ENCODE data around the gene NEB.
"Not testable (repeated sequence)": the region's sequence is repeated elsewhere in the genome, so short reads cannot be mapped to it uniquely, and the experiment has no call there.

The NEB gene

DNA sequence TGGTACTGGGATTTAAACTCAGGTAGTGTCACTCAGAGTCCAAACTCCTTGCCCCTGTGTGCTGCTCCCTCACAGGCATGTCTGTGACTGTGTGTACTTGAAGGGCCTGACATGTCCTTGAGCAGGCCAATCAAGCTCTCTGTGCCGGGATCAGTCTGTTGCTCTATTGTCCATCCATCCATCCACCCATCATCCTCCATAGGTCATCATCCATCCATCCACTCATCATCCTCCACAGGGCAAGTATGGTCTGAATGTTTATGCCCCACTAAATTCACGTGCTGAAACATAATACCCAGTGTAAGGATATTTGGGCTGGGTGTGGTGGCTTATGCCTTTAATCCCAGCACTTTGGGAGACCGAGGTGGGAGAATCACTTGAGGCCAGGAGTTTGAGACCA is 24.5 kb upstream of the NEB start:
- Histone ChIP-seq H3K4me3 (ENCODE audit: low read depth in 1 of 2, low read length in 1 of 2) (no peak overlapping the region), H3K27me3 (no peaks in the 10 kb centered on the region), H3K27ac (no peak overlapping the region), H3K9me3 (no peaks in the 10 kb centered on the region), H3K4me1 (ENCODE audit: control insufficient read depth in 1 of 2, insufficient read depth in 1 of 2, low read depth in 1 of 2, low read length in 1 of 2) (no peaks in the 10 kb centered on the region), H3K36me3 (no peaks in the 10 kb centered on the region)
- TF ChIP-seq, protein P1, sequence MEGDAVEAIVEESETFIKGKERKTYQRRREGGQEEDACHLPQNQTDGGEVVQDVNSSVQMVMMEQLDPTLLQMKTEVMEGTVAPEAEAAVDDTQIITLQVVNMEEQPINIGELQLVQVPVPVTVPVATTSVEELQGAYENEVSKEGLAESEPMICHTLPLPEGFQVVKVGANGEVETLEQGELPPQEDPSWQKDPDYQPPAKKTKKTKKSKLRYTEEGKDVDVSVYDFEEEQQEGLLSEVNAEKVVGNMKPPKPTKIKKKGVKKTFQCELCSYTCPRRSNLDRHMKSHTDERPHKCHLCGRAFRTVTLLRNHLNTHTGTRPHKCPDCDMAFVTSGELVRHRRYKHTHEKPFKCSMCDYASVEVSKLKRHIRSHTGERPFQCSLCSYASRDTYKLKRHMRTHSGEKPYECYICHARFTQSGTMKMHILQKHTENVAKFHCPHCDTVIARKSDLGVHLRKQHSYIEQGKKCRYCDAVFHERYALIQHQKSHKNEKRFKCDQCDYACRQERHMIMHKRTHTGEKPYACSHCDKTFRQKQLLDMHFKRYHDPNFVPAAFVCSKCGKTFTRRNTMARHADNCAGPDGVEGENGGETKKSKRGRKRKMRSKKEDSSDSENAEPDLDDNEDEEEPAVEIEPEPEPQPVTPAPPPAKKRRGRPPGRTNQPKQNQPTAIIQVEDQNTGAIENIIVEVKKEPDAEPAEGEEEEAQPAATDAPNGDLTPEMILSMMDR (IDR thresholded peaks at IDR 0.05): no peak

DNA sequence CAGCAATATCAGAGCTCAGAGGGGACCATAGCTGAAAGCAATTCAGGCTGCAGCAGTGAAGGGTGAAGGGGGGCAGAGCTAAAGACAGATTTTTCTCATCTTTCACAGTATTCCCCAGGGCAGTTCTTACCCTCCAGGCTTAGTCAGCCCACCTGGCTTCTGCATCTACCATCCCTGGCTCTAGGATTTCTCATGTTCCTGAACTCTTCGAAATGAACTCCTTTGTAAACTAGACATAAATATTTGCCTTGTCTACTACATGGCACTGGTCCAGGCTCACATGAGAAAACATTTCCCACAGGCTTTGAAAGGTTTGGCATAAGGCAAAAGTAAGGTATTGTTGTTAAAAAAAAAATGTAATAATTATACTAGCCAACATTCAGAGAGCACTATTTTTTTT is 23.6 kb upstream of the NEB start:
- Histone ChIP-seq H3K9me3 (no peaks in the 10 kb centered on the region), H3K4me1 (ENCODE audit: control insufficient read depth in 1 of 2, insufficient read depth in 1 of 2, low read depth in 1 of 2, low read length in 1 of 2) (no peaks in the 10 kb centered on the region), H3K4me3 (ENCODE audit: low read depth in 1 of 2, low read length in 1 of 2) (no peak overlapping the region), H3K27ac (no peak overlapping the region), H3K27me3 (no peaks in the 10 kb centered on the region), H3K36me3 (no peaks in the 10 kb centered on the region)
- TF ChIP-seq, protein P1 (IDR thresholded peaks at IDR 0.05): no peak

DNA sequence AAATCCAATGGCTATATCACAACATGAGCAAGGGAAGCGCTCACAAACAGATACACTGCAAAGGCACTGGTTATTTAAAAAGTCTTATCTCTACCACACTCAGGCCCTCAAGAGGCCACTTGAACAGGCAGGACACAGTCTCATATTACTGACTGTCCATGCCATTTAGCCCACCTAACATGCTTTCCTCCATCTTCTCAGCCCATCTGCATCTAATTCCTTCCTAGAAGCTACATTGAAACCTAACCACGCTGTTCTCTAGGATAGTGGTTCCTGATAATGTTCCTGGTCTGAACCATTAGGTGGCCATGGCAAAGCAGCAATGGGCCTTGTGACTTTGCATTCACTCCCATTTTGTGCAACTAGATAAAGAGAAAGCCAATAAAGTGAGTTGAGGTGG is 22.5 kb upstream of the NEB start:
- Histone ChIP-seq H3K27ac (no peak overlapping the region), H3K4me3 (ENCODE audit: low read depth in 1 of 2, low read length in 1 of 2) (no peak overlapping the region), H3K27me3 (no peaks in the 10 kb centered on the region), H3K9me3 (no peaks in the 10 kb centered on the region), H3K4me1 (ENCODE audit: control insufficient read depth in 1 of 2, insufficient read depth in 1 of 2, low read depth in 1 of 2, low read length in 1 of 2) (no peaks in the 10 kb centered on the region), H3K36me3 (no peaks in the 10 kb centered on the region)
- TF ChIP-seq, protein P1 (IDR thresholded peaks at IDR 0.05): no peak

DNA sequence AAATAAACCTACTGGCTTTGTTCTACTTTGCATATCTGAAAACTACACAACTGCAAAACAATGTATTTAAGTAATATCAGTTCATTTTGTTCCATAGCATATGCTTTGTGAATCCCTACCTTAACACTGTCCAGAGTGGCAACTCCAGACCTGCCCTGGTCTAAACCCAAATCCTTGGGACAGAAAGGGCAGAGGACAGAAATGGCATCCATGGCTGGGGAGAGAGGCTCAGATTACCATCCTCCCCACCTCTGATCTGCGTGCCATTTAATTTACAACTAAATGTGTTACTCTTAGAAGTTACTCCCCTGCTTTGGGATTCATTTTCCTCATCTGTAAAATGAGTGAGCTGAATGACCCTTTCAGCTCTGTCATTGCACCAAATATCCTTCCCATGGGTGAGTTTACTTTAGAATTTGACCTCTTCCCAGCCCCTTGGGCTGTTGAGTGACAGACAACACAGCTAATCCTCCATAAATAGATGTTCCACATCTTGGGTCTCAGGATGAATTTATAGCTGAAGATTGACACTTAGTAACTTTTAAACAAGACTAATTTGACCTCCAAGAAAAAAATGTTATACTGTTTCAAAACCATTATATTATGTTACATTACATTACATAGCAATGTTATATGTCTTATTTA is 20.1 kb upstream of the NEB start:
- H3K9me3 ChIP-seq: no peaks in the 10 kb centered on the region
- H3K27ac ChIP-seq: no peak overlapping the region
- H3K4me3 ChIP-seq (ENCODE audit: low read depth in 1 of 2, low read length in 1 of 2): no peak overlapping the region
- H3K4me1 ChIP-seq (ENCODE audit: control insufficient read depth in 1 of 2, insufficient read depth in 1 of 2, low read depth in 1 of 2, low read length in 1 of 2): no peaks in the 10 kb centered on the region
- TF ChIP-seq, protein P1 (IDR thresholded peaks at IDR 0.05): no peak
- H3K36me3 ChIP-seq: no peaks in the 10 kb centered on the region
- H3K27me3 ChIP-seq: no peaks in the 10 kb centered on the region

DNA sequence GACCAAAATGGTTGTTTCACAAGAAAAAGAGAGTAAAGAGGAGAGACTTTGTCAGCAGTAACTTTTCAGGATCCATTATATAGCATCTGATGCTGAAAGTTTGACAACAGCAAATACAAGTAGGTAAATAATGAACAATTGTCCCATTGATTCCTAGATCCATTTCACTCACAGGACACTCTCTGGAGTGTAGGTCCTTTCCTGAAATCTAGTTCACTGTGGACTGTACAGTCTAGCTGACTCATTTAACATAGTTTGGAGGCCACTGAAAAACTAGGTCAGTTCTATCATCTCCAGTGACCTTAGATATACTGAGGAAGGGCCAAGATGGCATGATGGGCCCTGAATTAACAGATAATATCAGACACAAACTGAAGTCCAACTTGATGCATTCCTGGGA is 19.3 kb upstream of the NEB start:
- TF ChIP-seq, protein P1 (IDR thresholded peaks at IDR 0.05): no peak
- H3K36me3 ChIP-seq: no peaks in the 10 kb centered on the region
- no peaks in the 10 kb centered on the region for H3K9me3 ChIP-seq
- no peak overlapping the region for H3K27ac ChIP-seq
- no peak overlapping the region for H3K4me3 ChIP-seq (ENCODE audit: low read depth in 1 of 2, low read length in 1 of 2)
- no peaks in the 10 kb centered on the region for H3K4me1 ChIP-seq (ENCODE audit: control insufficient read depth in 1 of 2, insufficient read depth in 1 of 2, low read depth in 1 of 2, low read length in 1 of 2)
- H3K27me3 ChIP-seq: no peaks in the 10 kb centered on the region

DNA sequence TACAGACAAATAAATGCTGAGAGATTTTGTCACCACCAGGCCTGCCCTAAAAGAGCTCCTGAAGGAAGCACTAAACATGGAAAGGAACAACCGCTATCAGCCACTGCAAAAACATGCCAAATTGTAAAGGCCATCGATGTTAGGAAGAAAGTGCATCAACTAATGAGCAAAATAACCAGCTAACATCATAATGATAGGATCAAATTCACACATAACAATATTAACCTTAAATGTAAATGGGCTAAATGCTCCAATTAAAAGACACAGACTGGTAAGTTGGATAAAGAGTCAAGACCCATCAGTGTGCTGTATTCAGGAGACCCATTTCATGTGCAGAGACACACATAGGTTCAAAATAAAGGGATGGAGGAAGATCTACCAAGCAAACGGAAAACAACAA is 11.0 kb upstream of the NEB start:
- H3K36me3 ChIP-seq; H3K4me3 ChIP-seq (ENCODE audit: low read depth in 1 of 2, low read length in 1 of 2); H3K27ac ChIP-seq; H3K27me3 ChIP-seq; H3K4me1 ChIP-seq (ENCODE audit: control insufficient read depth in 1 of 2, insufficient read depth in 1 of 2, low read depth in 1 of 2, low read length in 1 of 2); H3K9me3 ChIP-seq: not testable (repeated sequence)
